ENCODE data around the gene MYO15B. TPM values are rescaled to one million over a fixed set of nuclear protein-coding genes. Genes with fewer than 3 reads are reported as not detected.
A peak's percentile ranks its signal among the peaks of the same experiment; 100 is the strongest.

The MYO15B gene
- total RNA-seq, 1 experiment from 2014 or later = 26.5 TPM

GRCh38 chr17:75559958-75560533 is 27.6 kb upstream of the MYO15B start:
- peaks cover 83% of the 10 kb centered on the region for H3K4me1 ChIP-seq (ENCODE audit: control insufficient read depth, insufficient read depth, low read length)
- no peak for TF ChIP-seq POLR2AphosphoS5 (IDR thresholded peaks at IDR 0.05; ENCODE audit: low read depth, low read length)
- TF ChIP-seq REST (IDR thresholded peaks at IDR 0.05; ENCODE audit: insufficient read depth in 1 of 2, low read depth in 2 of 2, low read length in 1 of 2) = no peak
- no peak for TF ChIP-seq TCF7L2 (IDR thresholded peaks at IDR 0.05; ENCODE audit: low read depth, low read length)
- no peak for TF ChIP-seq CTCF (IDR thresholded peaks at IDR 0.05)
- no peak for TF ChIP-seq SIN3A (IDR thresholded peaks at IDR 0.05; ENCODE audit: borderline replicate concordance, insufficient read depth, low read depth, low read length)
- H3K27me3 ChIP-seq (ENCODE audit: control insufficient read depth, insufficient read depth, low read length) = no peaks in the 10 kb centered on the region
- in situ Hi-C loops (cut with HindIII; ENCODE audit: low pct_unique_long_range_greater_than_20kb, low sequenced_read_pairs) (no loop called here), intact Hi-C loops (cut with micrococcal nuclease; ENCODE audit: unreplicated experiment) (no loop called here)
- no peaks in the 10 kb centered on the region for H3K36me3 ChIP-seq (ENCODE audit: control insufficient read depth, insufficient read depth, low read length)
- no peak overlapping the region for H3K4me3 ChIP-seq (ENCODE audit: low read depth in 2 of 2, low read length in 2 of 2)
- ChIA-PET POLR2A (no interaction called here), CTCF (no interaction called here)
- no TSS peak for BruUV-seq (replicated peaks)
- H3K27ac ChIP-seq (ENCODE audit: low read length) = peak overlapping the region; percentile 78
- DNase-seq (ENCODE audit: low read depth, low spot score) (no peak), ATAC-seq (peak; percentile 12; the same call in 1 of the 2 replicates)
- H3K9me3 ChIP-seq (ENCODE audit: control insufficient read depth, insufficient read depth, low read depth, low read length) = no peaks in the 10 kb centered on the region

GRCh38 chr17:75561927-75562603 is 25.5 kb upstream of the MYO15B start:
- H3K36me3 ChIP-seq (ENCODE audit: control insufficient read depth, insufficient read depth, low read length) = no peaks in the 10 kb centered on the region
- ATAC-seq (peak; percentile 50), DNase-seq (ENCODE audit: low read depth, low spot score) (no peak)
- H3K4me3 ChIP-seq (ENCODE audit: low read depth in 2 of 2, low read length in 2 of 2) = no peak overlapping the region
- H3K27ac ChIP-seq (ENCODE audit: low read length) = peak overlapping the region; percentile 81
- CTCF ChIA-PET = no interaction called here
- TF ChIP-seq REST (IDR thresholded peaks at IDR 0.05; ENCODE audit: insufficient read depth in 1 of 2, low read depth in 2 of 2, low read length in 1 of 2) = no peak
- no peak for TF ChIP-seq CTCF (IDR thresholded peaks at IDR 0.05)
- peak; percentile 77; the same call in 1 of the 2 replicates for TF ChIP-seq POLR2AphosphoS5 (IDR thresholded peaks at IDR 0.05; ENCODE audit: low read depth, low read length)
- no peak for TF ChIP-seq TCF7L2 (IDR thresholded peaks at IDR 0.05; ENCODE audit: low read depth, low read length)
- POLR2A ChIA-PET = no interaction called here
- BruUV-seq (replicated peaks) = no TSS peak
- H3K9me3 ChIP-seq (ENCODE audit: control insufficient read depth, insufficient read depth, low read depth, low read length) = no peaks in the 10 kb centered on the region
- in situ Hi-C loops (cut with HindIII; ENCODE audit: low pct_unique_long_range_greater_than_20kb, low sequenced_read_pairs) (no loop called here), intact Hi-C loops (cut with micrococcal nuclease; ENCODE audit: unreplicated experiment) (no loop called here)
- peaks cover 76% of the 10 kb centered on the region for H3K4me1 ChIP-seq (ENCODE audit: control insufficient read depth, insufficient read depth, low read length)
- no peaks in the 10 kb centered on the region for H3K27me3 ChIP-seq (ENCODE audit: control insufficient read depth, insufficient read depth, low read length)

All from Panc1 (cell line).